ENCODE results near the gene CACNB3.

GRCh38 chr12:48822139-48822538 is 3.8 kb downstream of the CACNB3 start:
- TF ChIP-seq CTCF (IDR thresholded peaks at IDR 0.05) (no peak), POLR2A (IDR thresholded peaks at IDR 0.05) (no peak)
